ENCODE data around the gene NSUN5.

DNA sequence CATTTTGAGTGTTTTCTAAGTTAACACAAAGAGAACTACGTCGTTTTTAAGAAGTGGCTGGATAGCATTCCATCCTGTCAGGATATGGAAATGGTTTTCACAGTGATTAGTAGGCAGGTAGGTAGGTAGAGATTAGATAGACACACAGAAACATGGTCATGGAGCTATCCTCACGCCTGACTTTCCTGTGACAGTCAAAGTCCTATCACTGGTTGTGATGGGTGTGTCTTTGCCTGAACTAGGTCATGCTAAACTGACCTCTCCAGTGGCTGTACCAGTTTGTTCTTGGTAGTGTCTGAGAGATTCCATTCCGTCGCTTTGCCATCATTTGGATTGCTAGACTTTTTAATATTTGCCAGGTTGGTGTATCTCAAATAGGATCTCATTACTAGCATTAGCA, 47.5 kb upstream of the NSUN5 start:
- TF ChIP-seq EZH2 (IDR thresholded peaks at IDR 0.05; ENCODE audit: borderline replicate concordance, insufficient read depth, low read length, poor library complexity, severe bottlenecking) = no peak
- TF ChIP-seq, protein P1, sequence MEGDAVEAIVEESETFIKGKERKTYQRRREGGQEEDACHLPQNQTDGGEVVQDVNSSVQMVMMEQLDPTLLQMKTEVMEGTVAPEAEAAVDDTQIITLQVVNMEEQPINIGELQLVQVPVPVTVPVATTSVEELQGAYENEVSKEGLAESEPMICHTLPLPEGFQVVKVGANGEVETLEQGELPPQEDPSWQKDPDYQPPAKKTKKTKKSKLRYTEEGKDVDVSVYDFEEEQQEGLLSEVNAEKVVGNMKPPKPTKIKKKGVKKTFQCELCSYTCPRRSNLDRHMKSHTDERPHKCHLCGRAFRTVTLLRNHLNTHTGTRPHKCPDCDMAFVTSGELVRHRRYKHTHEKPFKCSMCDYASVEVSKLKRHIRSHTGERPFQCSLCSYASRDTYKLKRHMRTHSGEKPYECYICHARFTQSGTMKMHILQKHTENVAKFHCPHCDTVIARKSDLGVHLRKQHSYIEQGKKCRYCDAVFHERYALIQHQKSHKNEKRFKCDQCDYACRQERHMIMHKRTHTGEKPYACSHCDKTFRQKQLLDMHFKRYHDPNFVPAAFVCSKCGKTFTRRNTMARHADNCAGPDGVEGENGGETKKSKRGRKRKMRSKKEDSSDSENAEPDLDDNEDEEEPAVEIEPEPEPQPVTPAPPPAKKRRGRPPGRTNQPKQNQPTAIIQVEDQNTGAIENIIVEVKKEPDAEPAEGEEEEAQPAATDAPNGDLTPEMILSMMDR (IDR thresholded peaks at IDR 0.05; ENCODE audit: poor library complexity, severe bottlenecking) = no peak
- TF ChIP-seq TAF1 (IDR thresholded peaks at IDR 0.05; ENCODE audit: low read depth) = no peak
- TF ChIP-seq SMC3 (conservative IDR thresholded peaks at IDR 0.05; ENCODE audit: poor library complexity) = no peak
- no peak for TF ChIP-seq RAD21 (conservative IDR thresholded peaks at IDR 0.05)
- no peak for TF ChIP-seq EP300 (conservative IDR thresholded peaks at IDR 0.05; ENCODE audit: poor library complexity, severe bottlenecking)
- TF ChIP-seq, protein P2, sequence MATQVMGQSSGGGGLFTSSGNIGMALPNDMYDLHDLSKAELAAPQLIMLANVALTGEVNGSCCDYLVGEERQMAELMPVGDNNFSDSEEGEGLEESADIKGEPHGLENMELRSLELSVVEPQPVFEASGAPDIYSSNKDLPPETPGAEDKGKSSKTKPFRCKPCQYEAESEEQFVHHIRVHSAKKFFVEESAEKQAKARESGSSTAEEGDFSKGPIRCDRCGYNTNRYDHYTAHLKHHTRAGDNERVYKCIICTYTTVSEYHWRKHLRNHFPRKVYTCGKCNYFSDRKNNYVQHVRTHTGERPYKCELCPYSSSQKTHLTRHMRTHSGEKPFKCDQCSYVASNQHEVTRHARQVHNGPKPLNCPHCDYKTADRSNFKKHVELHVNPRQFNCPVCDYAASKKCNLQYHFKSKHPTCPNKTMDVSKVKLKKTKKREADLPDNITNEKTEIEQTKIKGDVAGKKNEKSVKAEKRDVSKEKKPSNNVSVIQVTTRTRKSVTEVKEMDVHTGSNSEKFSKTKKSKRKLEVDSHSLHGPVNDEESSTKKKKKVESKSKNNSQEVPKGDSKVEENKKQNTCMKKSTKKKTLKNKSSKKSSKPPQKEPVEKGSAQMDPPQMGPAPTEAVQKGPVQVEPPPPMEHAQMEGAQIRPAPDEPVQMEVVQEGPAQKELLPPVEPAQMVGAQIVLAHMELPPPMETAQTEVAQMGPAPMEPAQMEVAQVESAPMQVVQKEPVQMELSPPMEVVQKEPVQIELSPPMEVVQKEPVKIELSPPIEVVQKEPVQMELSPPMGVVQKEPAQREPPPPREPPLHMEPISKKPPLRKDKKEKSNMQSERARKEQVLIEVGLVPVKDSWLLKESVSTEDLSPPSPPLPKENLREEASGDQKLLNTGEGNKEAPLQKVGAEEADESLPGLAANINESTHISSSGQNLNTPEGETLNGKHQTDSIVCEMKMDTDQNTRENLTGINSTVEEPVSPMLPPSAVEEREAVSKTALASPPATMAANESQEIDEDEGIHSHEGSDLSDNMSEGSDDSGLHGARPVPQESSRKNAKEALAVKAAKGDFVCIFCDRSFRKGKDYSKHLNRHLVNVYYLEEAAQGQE (IDR thresholded peaks at IDR 0.05; ENCODE audit: borderline replicate concordance) = no peak
- no peak for TF ChIP-seq POLR2AphosphoS5 (IDR thresholded peaks at IDR 0.05)
